ENCODE results near the gene TNPO2. TPM values are rescaled to one million over a fixed set of nuclear protein-coding genes. Genes with fewer than 3 reads are reported as not detected.
A peak's percentile ranks its signal among the peaks of the same experiment; 100 is the strongest.

Gene TNPO2
- total and polyA plus RNA-seq, 4 donors = 29.5 to 63.0 (median 43.1) TPM

GRCh38 chr19:12666265-12667048 is 57.3 kb downstream of the TNPO2 start, which contains the start of the genes MAN2B1 and WDR83:
Gene MAN2B1 (minus strand): TSS chr19:12666742. CDS start chr19:12666701, 41 bp downstream.
Gene WDR83 (plus strand): TSS chr19:12666807. CDS start chr19:12669791, 2,984 bp downstream.
- H3K27ac ChIP-seq (ENCODE audit: low read depth in 1 of 2, low read length in 1 of 2) = peak within 1 kb of the TSS; percentile 80 to 83
- peak; percentile 81 for ATAC-seq (ENCODE audit: insufficient read depth, low FRiP score)
- H3K4me3 ChIP-seq = peak within 1 kb of the TSS; percentile 75
- no peak for TF ChIP-seq CTCF (IDR thresholded peaks at IDR 0.05; ENCODE audit: control extremely low read depth, extremely low read depth)
- H3K36me3 ChIP-seq (ENCODE audit: control insufficient read depth in 4 of 4, insufficient read depth in 4 of 4, low read length in 4 of 4) = peaks cover under 1 to 17% (median 9%) of the 10 kb centered on the region in 4 donors
- peak; percentile 76 to 82 (median 80) for DNase-seq
- H3K9ac ChIP-seq (ENCODE audit: insufficient read depth in 1 of 2, low read length in 2 of 2) = peak within 1 kb of the TSS; percentile 52 to 88
- no peaks in the 10 kb centered on the region for H3K9me3 ChIP-seq (ENCODE audit: control insufficient read depth in 4 of 4, insufficient read depth in 3 of 4, low read length in 3 of 4)
- peaks cover 0 to 33% (median 16%) of the 10 kb centered on the region in 5 donors for H3K4me1 ChIP-seq (ENCODE audit: control insufficient read depth in 5 of 5, insufficient read depth in 5 of 5, low read length in 5 of 5)
- H3K27me3 ChIP-seq (ENCODE audit: control insufficient read depth in 3 of 3, insufficient read depth in 3 of 3, low read length in 2 of 3) = no peaks in the 10 kb centered on the region
- WGBS, 2 donors = 2% methylated on average over 46 of the region's 46 CpGs

- ATAC-seq (ENCODE audit: insufficient read depth, low FRiP score) = no peak
- H3K4me1 ChIP-seq (ENCODE audit: control insufficient read depth in 5 of 5, insufficient read depth in 5 of 5, low read length in 5 of 5) = peaks cover 0 to 33% (median 16%) of the 10 kb centered on the region in 5 donors
- H3K4me3 ChIP-seq = peak overlapping the region; percentile 75
- H3K36me3 ChIP-seq (ENCODE audit: control insufficient read depth in 4 of 4, insufficient read depth in 4 of 4, low read length in 4 of 4) = peaks cover 3 to 21% (median 13%) of the 10 kb centered on the region in 4 donors
- no peaks in the 10 kb centered on the region for H3K9me3 ChIP-seq (ENCODE audit: control insufficient read depth in 4 of 4, insufficient read depth in 3 of 4, low read length in 3 of 4)
- 40 to 42% methylated on average over 12 of the region's 12 CpGs for WGBS, 2 donors
- H3K27ac ChIP-seq (ENCODE audit: low read depth in 1 of 2, low read length in 1 of 2) = peak overlapping the region in 1 of 2 donors; percentile 83
- no peak for DNase-seq
- no peak for TF ChIP-seq CTCF (IDR thresholded peaks at IDR 0.05; ENCODE audit: control extremely low read depth, extremely low read depth)
- peak overlapping the region in 1 of 2 donors; percentile 88 for H3K9ac ChIP-seq (ENCODE audit: insufficient read depth in 1 of 2, low read length in 2 of 2)
- H3K27me3 ChIP-seq (ENCODE audit: control insufficient read depth in 3 of 3, insufficient read depth in 3 of 3, low read length in 2 of 3) = no peaks in the 10 kb centered on the region
These were observed 58.0 kb downstream of the TNPO2 start for GRCh38 chr19:12665671-12666264.

GRCh38 chr19:12665281-12665573 is 58.5 kb downstream of the TNPO2 start:
- peak in 1 of 3 donors; percentile 20 for DNase-seq

More at GRCh38 chr19:12665281-12665573, 58.5 kb downstream of the TNPO2 start:
- no peaks in the 10 kb centered on the region for H3K27me3 ChIP-seq (ENCODE audit: control insufficient read depth in 3 of 3, insufficient read depth in 3 of 3, low read length in 2 of 3)
- ATAC-seq (ENCODE audit: insufficient read depth, low FRiP score) = peak; percentile 33
- H3K36me3 ChIP-seq (ENCODE audit: control insufficient read depth in 4 of 4, insufficient read depth in 4 of 4, low read length in 4 of 4) = peaks cover 5 to 21% (median 12%) of the 10 kb centered on the region in 4 donors
- no peaks in the 10 kb centered on the region for H3K9me3 ChIP-seq (ENCODE audit: control insufficient read depth in 4 of 4, insufficient read depth in 3 of 4, low read length in 3 of 4)
- H3K9ac ChIP-seq (ENCODE audit: insufficient read depth in 1 of 2, low read length in 2 of 2) = no peak overlapping the region
- no peak for TF ChIP-seq CTCF (IDR thresholded peaks at IDR 0.05; ENCODE audit: control extremely low read depth, extremely low read depth)
- H3K27ac ChIP-seq (ENCODE audit: low read depth in 1 of 2, low read length in 1 of 2) = peak overlapping the region in 1 of 2 donors; percentile 83
- peaks cover 0 to 28% (median 16%) of the 10 kb centered on the region in 5 donors for H3K4me1 ChIP-seq (ENCODE audit: control insufficient read depth in 5 of 5, insufficient read depth in 5 of 5, low read length in 5 of 5)
- H3K4me3 ChIP-seq = no peak overlapping the region
- WGBS, 2 donors = 26 to 64% methylated on average over 10 of the region's 10 CpGs

Data from lung (tissue), 12 donors.